KBM-7 (cell line): ENCODE data around the gene ADARB1.
A peak's percentile ranks its signal among the peaks of the same experiment; 100 is the strongest.

Experiments
- DNase-seq: peaks from one replicate; pipeline ENCODE4 v3.0.0-alpha.2; 2015
- in situ Hi-C: fragments of 300-500 bp; cut with MboI; formaldehyde crosslinking; loops from 2 replicates; pipeline ENCODE4 v1.14.3; 2020; ENCODE audit warnings: low sequenced_read_pairs, low pct_unique_long_range_greater_than_20kb, mixed read lengths

The ADARB1 gene

DNA sequence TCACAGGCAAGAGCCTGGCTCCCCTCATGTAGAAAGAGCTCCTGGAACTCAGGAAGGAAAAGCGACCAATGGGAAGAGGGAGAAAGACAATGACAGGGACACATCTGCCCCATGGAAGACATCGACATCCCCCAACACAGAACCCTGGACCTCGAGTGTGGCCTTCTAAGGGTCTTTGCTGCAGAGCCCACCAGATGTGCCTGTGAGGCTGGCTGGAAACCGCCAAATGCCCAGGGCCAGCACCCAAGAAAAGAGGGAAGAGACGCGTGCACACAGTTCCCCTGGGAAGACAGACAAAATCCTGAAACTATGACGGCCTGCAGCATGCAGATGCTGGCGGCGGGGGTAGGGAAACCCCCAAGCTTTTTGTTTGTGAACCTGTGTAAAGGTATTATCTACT is 36.4 kb upstream of the ADARB1 start:
- in situ Hi-C loops = no loop called here
- DNase-seq = no peak

DNA sequence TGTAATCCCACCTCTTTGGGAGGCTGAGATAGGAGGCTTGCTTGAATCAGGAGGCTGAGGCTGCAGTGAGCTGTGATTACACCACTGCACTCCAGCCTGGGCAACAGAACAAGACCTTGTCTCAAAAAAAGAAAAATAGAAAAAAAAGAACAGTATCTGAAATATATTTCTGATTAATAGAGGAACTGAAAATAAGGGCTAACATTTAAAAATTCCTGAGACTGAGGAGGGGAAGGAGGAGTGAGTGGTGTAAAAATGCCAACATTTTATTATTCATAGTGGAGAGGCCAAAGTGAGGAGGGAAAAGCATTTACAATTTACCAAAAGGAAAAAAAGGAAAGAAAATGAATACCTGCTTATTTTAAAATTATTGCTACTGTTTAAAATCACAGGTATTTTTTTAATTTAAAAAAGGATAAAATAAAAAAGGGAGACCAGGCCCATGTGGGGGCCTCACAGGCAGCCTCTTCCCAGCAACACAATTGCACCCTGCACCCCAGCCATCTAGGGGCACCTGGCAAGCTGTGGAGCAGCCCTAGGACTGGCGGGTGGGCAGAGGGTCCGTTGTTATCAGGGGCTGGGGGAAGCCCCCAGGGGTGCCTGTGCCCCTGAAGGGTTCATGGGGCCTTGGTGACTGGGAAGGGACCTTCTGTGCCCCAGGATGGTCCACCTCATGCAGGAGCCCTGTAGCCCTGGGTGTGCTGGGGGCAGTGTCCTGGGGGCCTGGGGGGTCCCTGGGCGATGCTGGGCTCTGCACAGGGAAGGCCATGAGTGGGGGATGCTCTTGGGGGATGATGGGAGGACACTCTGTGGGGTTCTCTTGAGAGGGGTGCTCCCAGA is 34.8 kb upstream of the ADARB1 start:
- no peak for DNase-seq
- in situ Hi-C loops = no loop called here

DNA sequence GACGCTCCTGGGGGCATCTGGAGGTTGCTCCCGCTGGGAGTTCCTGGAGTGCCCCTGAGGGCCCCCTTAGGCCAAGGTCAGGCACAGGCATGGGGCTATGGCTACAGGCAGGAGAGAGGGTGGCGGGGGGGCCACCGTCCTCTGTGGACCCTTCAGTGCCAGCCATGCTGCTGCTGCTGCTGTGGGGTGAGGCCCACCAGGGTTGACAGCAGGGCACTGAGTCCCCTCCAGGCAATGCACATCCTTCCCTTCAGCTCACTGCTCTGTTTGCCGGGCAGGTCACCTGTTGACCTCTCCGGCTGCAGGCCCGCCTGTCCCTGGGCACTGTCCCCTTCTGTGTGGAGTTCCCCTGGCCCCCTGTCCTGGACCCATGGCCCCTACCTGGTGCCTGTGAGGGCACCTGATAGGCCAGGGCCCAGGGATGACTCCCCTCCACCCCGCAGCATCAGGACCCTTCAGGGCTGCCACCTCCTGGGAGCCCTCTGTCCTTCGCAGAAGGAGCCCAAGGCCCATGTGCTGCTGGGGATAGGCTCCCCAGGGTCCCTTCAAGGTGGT is 34.1 kb upstream of the ADARB1 start:
- in situ Hi-C loops = no loop called here
- DNase-seq = no peak

DNA sequence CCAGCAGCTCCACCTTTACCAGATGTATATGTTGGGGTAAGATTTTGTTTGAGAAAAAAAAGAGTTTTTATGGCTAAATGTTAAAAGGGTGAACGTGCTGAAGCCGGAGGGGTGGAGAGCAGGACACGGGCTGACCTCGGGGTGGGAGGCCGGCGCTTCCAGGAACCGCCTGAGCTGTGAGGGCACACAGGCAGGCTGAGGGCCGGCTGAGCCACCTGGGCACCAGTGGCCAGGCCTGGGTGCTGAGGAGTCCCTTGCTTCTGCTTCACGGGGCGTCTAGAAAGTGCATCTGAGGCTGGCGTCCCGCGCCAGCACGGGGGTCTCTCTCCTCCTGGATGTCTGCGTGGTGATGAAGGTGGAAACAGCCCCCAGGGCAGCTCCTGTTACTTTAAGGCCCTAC is 33.6 kb upstream of the ADARB1 start:
- no peak for DNase-seq
- in situ Hi-C loops = no loop called here

DNA sequence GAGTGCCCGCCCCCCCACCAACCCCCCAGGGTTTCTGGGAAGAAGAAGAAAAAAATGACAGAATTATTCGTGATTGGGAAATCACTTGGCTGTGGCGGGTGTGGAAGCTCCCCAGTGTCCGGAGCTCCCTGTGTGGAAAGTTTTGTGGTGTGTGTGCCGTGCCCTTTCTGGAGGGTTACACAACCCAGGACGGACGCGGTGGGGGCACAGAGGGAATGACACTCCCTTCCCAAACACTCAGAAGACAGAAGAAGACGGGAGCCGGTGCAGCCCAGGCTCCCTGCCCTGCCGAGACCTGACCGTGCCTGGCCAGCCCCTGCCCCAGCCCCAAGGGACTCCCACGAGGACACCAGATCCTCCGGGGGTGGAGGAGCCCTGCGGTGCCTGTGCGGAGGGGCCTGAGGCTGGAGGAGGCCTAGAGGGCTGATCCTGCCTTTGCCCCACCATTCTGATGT is 33.0 kb upstream of the ADARB1 start:
- peak; percentile 1 for DNase-seq
- in situ Hi-C loops = no loop called here

DNA sequence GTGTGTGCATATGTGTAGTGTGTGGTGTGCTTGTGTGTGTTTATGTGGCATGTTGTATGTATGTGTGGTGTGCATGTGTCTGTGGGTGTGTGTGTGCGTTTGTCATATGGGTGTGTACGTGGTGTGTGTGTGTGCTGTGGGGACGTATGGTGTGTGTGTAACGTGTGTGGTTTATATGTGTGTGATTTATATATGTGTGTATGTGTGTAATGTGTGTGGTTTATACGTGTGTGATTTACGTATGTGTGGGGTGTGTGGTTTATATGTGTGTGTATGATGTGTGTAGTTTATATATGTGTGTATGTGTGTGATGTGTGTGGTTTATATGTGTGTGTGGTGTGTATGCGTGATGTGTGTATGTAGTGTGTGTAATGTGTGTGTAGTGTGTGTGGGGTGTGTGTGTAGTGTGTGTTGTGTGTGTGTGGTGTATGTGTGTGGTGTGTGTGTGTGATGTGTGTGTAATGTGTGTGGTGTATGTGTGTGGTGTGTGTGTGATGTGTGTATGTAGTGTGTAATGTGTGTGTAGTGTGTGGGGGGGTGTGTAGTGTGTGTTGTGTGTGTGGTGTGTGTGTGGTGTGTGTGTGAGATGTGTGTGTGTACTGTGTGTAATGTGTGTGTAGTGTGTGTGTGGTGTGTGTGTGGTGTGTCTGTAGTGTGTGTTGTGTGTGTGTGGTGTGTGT is 32.3 kb upstream of the ADARB1 start:
- DNase-seq = no peak
- in situ Hi-C loops = no loop called here

DNA sequence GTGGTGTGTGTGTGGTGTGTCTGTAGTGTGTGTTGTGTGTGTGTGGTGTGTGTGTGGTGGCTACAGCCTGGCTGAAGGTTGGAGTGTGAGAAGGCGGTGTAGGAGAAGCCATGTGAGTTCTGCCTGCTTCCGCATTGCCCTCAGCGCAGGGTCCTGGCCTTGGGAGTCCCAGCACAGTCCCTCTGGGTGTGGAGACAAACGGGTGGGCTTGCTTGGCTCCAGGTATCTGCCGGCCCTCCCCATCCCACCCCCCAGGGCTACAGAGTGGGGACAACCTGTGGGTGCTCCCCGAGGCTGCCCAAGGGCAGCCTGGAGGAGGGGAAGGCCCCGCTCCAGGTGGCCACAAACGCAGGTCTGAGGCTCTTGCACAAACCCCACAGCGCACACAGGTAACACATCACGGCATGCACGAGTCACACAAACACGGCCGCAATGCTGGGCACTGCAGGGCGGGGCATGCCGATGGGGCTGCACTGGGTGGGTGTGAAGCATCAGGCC is 31.7 kb upstream of the ADARB1 start:
- DNase-seq = no peak
- in situ Hi-C loops = no loop called here

DNA sequence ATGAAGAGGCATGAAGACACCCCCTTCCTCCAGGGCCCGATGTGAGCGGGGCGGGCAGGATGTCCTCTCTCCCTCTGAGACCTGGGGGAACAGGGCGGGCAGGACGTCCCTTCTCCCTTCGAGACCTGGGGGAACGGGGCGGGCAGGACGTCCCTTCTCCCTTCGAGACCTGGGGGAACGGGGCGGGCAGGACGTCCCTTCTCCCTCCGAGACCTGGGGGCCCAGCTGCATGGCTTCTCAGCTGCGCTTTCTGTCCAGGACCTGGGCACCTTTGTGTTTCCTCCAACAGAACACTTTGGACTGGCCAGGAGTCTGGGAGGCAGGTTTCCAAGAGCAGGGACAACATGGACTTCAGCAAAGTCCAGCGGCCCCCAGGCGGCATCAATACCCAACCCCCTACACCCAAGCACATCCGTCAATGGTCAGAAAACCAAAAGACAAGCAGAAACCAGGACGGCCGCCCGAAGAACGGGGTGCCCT is 30.8 kb upstream of the ADARB1 start:
- in situ Hi-C loops = no loop called here
- DNase-seq = no peak

DNA sequence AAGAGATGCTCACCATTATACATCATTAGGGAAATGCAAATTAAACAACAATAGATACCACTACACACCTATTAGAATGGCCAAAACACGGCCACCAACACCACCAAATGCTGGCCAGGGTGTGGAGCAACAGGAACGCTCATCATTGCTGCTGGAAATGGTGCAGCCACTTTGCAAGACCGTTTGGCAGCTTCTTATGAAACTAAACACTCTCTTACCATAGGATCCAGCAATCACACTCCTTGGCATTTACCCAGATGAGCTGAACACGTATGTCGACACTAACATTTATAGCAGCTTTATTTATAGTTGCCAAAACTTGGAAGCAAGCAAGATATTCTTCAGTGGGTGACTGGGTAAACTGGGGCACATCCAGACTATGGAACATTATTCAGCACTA is 28.9 kb upstream of the ADARB1 start:
- in situ Hi-C loops = no loop called here
- no peak for DNase-seq

DNA sequence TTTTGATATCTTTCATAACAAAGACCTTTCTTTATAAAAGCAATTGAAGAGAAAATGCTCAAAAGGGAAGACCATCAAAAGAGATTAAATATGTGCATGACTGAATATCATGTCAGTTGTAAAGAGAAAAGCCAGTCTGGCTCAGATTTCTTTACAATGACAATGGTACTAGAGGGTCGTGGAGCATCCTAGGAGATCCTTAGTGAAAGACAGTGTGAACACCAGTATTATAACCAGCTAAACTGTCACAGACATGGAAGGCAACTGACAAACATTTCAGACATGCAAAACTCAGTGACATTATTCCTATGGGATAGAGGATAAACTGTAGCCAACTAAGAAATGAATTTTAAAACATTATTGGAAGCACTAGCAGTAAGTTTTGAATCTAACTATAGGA is 27.1 kb upstream of the ADARB1 start:
- in situ Hi-C loops = no loop called here
- DNase-seq = no peak

DNA sequence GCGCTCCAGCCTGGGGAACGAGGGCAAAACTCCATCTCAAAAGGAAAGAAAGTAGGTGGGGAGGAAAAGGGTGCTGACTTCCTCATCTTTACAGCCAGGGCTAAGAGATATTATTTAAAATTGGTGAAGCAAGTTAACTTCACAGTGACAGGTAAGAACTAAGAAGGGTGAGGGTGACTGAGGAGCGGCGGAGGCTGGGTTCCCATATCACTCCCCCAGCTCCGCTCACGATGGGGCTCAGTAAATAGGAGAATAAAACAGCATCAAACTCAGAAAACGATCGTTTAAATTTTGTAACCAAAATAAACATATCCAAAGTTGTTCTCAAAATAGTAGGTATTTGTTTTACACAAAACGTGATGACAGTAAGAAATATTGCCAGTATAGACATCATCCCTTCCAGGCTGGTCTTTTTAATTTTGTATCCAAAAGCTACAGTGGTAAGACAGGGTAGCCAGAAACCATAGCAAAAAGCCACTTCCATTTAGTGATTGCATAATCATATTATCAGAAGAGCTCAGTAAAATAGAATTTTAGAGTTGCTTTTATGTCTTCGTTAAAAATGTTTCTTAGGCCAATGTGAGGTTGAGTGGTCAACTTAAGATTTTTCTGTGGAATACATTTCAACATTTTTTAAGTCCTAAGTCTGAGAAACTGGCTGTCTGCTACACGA is 26.2 kb upstream of the ADARB1 start:
- in situ Hi-C loops = no loop called here
- DNase-seq = no peak

DNA sequence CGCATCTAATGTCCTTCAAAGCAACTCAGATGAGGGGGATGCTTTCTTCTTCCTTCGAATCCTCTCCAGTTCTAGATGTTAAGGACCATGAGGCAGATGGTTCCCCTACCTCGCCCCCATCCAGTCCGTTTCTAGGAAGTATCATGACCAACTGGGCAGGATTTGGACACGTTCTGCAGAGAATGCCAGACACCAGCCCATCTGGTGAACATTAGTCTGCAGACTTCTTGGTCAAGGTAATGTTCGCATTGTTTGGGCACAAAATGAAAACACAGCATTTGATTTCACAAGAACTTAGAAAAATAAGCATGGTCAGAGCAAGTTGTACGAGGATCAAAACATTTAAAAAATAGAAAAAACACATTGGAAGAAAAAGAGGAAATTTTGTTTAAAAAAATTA is 25.4 kb upstream of the ADARB1 start:
- in situ Hi-C loops = no loop called here
- DNase-seq = no peak

DNA sequence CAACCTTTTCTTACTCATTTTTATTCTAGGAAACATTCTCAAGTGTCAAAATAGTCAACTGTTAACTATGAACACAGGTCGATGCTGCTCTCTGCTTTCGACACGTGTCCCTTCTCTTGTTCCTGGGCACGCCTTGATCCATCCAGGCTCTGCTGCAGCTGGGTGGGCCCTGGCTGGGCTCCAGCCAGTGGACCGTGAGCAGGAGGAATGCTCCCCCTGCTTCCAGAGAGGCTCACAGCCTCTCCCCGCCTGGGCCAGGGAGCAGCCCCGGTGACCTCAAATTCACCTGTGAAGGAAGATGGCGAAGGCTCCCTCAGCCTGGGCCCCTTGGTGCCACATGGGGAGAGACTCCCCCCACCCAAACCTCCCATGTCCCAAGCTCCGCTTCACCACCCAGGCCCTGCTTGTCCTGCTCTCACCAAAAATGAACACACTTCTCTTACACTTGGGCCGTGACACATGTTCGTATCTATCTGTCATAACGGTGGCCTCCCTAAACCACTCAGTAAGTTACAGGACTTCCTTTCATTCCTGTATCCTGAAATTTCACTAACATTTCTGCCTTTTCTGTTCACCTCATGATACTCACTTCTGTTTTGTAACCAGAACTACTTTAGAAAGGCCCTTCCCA is 24.6 kb upstream of the ADARB1 start:
- no peak for DNase-seq
- in situ Hi-C loops = no loop called here

DNA sequence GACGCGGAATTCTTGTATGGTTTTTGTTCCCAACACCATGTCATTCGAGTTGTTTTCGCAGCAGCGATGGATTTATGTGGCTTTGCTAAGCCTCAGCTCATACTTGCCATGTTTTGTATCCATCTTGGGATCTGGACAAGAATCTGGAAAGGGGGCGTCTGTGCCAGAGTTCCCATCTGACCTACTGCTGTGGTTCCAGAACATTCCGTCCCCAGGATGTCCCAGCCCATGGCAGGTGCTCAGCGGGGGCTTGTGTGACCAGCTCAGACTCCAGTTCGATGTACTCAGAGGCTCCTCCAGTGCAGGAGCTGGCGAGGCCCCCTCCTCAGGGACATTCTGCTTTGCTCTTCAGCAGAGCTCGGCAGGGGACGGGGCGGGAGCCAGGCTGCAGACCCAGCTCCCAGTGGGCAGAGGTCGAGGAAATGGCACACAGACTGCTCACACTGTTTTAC is 24.0 kb upstream of the ADARB1 start:
- DNase-seq = no peak
- in situ Hi-C loops = no loop called here

DNA sequence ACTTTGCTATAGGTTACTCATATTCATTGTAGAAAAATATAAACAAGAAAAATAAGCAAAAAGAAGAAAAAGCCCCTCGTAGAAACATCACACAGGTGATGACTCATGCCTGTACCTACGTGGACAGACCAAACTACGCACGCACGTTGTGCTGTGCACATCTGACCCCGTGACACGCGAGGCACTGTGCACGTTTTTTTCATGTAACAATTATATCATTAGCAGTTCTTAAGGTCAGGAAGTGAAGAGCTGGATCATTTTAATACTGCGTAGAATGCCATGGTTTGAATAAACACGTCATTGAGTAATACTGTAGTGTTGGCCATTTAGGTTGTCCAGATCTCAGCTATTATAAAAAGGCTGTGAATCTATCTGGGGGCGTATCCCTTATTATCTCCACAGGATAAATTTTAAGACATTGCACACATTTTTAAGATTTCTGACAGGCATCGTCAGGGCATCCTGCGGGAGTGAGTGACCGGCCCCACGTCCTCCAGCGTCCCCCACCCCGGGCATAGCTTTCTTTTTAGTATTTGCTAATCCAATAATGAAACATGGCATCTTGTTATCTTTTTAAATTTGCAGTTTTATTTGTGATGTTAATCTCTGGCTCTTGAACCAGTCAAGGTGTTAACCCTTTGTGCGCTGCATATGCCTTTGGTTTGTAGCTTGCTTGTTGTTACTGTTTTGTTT is 23.4 kb upstream of the ADARB1 start:
- no peak for DNase-seq
- in situ Hi-C loops = no loop called here

DNA sequence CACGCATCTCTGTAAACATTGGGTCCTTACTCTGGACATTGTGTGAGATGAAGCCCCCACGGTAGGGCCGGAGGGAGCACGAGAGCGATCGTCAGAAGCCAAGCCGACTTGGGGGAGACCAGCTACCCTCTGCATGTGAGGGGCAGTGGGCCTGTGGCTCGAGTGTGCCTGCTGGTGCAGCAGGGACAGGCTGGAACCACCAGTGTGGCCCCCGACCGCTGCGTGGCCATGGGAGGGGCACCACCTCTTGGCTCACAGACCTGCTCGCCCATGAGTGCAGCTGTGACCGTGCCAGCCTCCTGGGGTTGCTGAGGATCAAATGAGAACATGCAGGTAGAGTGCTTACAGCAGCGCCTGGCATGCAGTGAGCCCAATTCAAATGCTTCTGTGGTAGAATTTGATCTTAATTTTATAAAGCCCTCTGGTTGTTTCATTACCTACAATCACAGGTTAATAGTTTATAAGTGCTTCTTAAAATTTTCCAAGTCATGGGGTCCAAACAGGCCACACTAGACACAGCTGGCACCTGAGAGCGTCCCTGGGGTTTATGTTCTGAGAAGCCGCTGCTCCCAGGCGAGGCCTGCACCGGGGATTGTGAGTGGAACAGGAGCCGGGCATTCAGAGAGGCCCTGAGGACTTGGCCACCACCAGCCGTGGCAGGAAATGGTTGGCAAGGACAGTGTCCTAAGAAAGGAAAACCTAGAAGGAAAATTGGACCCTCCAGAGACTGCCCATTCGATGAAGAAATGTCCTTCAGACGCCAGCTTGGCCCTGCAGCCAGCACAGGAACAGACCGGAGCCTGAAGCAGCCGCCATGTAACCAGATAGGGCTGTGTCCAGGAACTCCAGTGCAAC is 22.6 kb upstream of the ADARB1 start:
- DNase-seq = no peak
- in situ Hi-C loops = no loop called here

DNA sequence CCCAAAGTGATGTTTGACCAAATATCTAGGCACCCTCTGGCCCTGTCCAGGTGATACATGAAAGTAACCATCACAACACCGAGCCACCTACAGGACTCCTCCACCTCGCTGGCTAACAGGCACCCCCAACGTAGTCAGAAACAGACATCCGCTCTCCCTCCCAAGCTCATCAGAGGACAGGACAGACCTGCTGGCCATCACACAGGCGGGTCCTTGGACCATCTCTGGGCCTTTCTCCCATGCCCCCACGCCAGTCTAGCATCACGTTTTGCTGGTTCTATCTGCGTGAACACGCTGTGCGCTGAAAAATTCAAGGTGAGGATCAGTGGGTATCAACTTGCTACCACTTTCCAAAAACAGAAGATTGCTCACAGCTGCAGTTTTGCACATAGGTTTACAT is 21.4 kb upstream of the ADARB1 start:
- no peak for DNase-seq
- in situ Hi-C loops = no loop called here
